Stromal cell of bone marrow (primary cell): ENCODE data around the gene LRRC4C.

Experiments used
- DNase-seq: peaks from one replicate; pipeline ENCODE4 v3.0.0-alpha.2; 2012; ENCODE audit warnings: low read depth

The LRRC4C gene

DNA sequence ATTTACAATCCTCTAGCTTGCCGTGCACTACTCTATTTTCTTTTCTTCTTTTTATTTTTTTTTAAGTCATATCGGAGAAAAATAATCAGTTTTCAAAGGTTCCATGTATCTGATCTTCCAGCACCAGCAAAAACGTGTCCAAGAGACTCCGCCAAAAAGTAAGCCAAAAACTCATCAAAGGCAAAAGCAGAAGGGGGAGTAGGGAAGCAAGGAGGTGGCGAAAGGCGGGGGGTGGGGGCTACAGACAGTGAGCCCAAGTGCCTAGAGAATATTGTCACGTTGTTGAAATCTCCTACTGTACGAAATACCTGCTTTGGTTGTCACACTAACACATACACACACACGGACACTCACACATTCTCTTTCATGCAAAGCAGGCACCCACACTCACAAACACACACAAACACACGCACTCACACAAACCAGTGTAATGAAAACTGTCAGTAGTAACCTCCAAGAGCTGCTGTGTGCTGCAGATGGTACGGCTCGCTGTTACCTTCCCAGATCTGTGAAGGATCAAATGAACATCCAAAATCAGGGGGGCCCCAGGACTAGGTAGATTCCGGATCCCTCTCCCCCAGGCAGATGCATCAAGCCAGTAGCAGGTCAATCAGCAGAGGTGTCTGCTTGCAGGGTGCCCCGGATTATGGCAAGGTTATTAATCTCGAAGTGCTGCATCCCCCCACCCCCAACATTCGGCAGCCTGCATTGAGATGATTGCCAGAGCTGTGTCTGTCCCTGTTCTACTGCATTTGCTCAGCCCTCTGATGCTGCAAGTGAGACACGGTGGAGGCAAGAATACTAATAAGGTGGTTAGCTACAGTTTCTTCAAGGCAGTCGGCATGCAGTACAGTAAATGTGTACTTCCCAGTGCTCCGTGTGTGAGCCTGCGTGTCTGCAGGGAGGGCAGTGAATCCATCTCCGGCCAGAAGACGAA, at the start of gene LRRC4C:
Gene LRRC4C, minus strand, starts transcription at position 188 of the 937 bp plus-strand sequence.
- no peak for DNase-seq

DNA sequence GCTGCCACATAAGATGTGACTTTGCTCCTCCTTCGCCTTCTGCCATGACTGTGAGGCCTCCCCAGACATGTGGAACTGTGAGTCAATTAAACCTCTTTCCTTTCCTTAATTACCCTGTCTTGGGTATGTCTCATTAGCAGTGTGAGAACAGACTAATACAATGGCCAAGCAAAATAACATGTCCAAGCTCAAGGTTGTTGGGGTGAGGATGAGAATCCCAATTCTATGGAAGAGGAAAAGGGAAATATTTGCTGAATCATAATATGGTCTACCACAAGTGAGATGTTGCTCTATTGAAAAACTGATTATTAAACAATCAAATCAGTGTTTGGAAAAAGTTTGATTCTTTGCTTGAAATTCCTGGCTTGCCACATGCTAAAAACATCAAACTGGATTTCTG, 48.7 kb upstream of the LRRC4C start:
- DNase-seq = no peak

DNA sequence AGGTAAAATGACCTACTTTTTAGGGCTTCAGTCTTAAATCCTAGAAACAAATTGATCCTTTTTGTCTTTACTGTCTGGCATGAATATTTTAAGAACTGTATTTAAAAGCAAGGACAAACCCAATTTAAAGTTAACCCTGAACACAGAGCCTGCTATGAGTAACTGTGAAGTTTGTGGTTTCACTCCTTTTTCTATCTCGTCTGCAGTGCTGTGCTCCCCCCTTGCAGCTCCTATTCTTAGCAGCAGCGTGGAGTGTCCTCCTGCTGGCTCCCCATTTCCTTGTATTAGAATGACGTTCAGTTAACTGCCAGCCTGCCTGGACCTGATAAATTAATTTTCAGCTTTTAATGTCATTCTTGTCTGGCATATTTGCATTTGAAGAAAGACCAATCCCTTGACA, 40.0 kb upstream of the LRRC4C start:
- DNase-seq = no peak

DNA sequence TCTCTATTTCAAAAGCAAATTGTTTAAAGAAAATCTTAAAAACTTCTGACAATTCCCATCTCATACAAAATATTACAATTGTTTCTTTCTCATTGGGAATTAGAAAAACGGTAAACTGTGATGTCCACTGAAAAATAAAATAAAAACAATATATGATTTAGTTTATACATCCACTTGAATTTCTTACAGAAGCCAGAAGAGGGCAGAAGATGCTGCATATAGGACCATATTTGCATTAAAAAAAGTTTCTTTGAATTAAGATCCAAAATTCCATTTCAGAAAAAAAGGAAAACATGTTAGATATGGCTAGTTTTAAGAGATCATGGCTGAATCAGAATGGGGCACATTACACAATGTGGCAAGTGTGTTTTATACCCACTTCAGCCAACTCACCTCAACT, 39.3 kb upstream of the LRRC4C start:
- DNase-seq = no peak

DNA sequence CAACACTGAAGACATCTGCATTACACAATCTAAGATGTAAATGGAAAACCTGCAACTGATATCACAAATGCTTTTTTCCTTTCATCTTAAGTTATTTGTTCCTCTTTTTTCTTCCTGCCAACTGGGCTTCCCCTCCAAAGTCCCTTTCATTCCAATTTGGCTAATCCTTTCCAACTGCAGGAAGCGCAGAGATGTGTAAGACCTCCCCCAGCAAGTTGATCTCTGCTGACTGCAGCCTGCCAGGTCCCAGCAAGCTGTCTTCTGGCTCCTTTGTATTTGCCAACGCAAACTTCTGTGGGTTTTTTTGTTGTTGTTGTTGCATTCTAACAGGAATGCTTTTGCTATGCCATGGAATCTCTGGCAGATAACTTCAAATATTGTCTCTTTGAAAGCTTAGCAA, 38.5 kb upstream of the LRRC4C start:
- DNase-seq = no peak

DNA sequence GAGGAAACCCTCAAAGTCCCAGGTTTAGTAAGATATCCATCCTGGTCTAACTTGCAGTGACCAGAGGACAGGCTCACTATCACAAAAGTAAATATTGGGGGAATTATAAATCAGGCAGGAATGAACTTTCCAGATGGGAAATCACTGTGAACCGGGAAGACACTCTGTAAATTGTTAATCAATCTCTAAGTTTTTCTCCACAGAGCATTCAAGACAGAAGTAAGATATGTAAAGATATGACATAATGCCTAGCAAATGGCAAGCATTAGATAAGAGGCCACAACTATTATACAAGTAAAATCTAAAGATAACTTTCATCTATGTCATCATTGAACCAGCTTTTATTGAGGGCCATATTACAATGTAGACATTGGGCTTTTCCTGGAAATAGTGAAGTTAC, 35.3 kb upstream of the LRRC4C start:
- DNase-seq = no peak

DNA sequence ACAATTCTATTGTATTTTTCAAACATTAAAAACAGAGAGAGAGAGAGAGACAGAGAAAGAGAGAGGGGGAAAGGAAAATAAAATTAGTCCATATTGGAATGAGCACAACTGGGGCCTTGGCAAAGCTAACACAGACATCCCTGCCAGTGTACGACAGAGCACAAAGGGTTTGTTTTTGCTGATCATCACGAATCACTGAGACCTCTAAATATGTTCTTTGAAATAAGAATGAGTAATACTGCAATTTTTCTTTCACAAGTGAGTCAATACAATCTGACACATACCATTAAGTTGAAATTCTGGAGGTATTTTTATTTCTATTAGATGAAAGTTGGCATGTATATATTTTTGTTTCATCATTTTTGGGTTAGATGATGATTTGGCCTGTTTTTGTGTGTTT, 27.0 kb upstream of the LRRC4C start:
- no peak for DNase-seq

DNA sequence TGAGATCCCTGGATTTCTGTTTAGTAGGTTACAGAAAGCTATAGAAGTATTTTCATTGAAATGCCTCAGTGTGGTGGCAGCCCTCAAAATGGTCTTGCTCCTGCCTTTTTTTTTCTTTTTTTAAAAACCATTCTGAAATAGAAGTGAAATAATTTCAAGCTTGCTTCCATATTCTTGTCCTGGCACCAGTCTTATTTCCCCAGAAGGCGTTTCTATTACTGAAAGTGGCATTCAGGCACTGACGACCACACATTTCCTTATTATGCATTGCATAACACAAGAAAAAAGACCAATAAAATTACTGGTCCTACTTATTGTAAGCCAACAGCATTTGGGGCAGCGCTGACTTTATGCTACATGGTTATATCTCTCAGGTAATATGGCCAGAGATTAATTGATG, 24.5 kb upstream of the LRRC4C start:
- DNase-seq = no peak

DNA sequence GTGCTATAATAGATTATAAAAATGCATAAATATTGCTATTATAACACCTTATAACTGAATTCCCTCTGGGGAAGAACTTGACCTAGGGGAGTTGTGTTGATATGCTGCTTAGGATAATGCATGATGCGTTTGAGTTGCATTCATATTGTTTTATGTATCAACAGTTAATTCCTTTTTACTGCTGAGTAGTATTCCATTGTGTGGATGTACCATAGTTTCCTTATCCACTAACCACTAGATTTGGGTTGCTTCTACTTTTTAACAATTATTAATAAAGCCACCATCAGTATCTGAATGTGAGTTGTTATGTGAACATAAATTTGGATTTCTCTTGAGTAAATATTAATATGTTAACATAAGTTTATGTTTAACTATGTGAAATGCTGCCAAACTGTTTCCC, 19.7 kb upstream of the LRRC4C start:
- no peak for DNase-seq

DNA sequence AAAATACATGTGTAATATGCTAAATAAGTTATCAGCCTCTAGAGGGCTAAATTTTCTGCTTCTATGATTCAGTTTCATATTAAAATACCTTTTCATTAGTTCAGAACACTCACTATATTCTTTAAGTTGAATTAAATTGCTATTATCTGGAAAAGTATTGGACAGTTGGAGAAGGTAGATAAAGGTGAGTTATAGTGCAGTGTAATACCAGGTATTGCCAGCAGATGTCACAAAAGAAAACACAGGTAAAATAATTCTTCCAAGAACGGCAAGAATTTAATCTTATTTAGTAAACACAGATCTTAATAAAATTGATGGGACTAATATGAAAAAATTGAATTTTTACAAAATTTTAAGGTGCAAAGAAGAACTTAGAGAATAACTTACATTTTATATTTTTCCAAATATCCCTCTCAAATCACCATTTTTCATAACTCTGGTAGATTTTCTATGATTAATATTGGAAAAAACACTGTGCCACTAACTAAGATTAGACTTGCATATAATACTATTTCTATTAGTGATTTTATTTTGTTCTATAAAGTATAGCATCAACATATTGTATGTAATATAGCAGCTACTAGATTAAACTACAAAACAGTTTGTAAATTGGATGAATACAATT, 1.7 kb upstream of the LRRC4C start:
- DNase-seq = no peak

DNA sequence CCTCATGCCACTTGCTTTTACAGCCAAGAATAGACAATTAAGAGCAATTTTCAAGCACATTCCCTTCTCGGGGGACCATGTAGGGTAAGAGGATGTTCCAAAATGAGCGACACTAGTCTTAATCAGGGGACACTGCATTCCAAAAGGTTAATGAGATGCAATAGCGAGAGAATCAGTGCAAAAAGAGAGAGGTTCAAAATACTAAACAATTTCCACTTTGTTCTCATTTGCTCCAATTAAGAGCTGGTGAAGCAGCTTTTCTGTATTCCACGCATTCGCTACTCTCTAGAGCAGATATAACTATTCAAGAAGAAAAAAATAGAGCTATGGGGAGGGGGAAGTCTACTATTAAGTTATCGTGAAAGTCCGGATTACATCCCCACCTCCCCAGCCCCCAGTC, 811 bp downstream of the LRRC4C start:
- no peak for DNase-seq

DNA sequence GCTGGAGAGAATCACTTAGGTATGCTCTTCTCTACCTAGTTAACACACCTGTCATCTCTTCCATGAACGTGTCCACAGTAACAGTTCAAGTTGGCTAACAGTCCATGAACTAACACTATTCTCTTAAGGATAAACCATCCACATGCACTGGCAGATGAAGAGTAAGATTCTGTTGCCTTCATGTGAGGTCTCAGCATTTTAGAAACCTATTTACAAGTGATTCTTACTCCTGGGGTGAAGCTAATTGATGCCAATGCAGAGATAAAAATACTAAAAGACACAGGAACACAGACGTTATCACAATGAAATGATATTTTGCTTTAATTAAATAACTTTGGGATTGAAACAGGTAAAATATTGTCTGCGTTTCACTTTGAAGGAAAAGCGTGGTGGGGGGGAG, 1.3 kb downstream of the LRRC4C start:
- no peak for DNase-seq

DNA sequence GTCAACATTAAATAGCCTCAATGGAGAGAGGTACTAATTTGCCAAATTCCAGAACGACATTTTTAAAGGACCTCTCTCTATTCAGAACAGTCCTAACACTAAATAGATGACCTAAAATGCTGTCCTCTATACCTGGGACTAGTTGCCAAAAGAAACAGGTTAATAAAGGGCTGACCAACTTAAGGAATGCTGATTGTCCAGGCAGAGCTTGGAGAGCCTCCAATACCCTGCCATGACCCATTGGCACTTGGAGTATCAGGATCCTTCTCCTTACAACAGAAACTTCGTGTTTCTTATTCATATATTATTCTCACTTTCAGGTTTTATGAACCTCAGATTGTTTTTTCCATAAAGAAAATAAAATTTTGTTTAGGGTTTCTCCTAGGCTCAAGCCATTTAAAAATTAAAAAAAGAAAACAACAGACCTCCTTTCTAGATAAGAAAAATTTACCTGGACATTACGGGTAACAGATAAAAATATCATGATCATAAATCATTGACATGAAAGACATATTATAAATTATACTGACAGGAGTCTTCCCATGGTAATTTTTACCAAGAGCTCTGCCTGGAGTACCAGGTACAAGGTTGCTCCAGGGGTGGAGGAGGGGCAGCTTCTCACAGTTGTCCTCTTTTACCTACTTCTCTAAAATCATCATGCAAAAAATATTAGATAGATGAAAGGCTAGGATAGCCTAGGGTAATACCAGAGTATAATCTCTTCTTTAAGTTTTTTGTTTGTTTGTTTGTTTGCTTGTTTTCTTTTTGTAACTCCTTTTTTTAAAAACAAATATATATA, 2.0 kb downstream of the LRRC4C start:
- DNase-seq = no peak

DNA sequence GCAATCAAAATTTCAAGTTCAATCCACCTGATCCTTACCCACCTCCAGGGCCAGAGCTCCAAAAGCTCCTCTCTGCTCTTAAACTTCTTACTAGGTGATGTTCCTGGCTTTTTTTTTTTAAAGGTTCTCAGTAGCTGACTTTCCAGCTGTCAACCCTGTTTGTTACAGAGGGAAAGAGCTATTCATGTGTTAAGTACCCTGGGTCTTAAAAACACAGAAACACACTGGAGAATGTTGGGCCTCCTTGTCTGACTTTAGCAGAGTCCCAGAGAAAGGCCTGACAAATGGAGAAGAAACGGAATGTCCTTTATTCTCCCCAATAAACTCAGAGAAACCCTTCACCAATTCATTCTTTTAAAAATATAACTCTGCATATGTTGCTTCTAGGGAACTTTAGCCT, 3.2 kb downstream of the LRRC4C start:
- no peak for DNase-seq

DNA sequence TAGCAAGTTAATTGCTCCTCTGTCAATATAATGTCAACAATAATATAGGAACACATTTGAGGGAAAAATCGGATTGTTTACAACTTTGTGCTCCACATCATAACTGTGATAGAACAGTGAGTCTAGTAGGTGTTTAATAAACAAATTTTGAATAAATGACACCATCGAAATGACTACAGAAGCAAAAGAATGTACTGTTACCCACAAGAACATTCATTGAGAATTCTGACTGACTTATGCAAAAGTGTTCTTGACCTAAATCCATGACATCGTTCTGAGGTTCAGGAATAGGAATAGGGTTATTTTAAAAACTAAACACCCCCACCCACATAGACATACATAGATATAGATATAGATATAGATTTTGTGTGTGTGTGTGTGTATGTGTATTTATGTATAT, 8.4 kb downstream of the LRRC4C start:
- no peak for DNase-seq

DNA sequence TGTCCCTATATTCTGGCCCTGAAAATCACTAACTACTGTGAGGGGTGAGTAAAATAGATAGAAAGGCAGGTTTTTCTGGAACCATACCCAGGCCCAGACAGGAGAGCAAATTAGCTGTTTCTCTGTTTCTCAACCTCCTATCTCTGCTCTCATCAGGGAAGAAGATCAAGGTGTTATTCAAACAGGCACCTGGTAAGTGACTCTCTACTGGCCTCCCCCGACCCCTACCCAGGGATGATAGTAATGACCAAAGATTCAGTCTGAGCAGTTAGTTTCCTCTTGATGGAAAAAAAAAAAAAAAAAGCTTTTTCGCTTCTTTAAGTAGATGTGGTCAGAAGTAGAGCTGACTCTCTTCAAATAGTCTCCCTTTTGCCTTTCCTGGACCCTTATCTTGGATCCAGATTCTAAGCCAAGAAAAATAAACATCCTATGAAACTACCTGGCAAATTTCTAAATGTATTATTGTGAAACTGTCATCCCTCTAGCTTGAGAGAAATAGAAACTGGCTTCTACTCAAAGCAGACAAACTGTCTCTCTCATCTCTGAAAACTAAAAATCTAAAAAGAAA, 9.9 kb downstream of the LRRC4C start:
- DNase-seq = no peak

DNA sequence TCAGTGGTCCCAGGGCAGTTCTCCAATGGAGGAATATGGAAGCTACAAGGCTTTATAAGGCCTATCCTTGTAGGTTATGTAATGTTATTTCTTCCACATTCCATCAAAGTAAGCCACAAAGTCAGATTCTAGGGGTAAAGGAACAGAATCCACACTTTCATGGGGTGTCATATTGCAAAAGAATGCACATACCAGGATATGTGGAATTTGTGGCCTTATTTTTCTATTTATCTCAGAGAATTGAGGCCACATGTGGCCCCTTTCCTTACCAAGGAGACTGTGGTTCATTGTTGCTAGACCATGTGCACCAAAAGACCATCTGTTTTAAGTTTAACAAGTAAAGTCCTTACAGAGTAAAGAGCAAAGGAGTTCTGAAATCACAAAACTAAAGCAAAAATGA, 12.9 kb downstream of the LRRC4C start:
- DNase-seq = no peak

DNA sequence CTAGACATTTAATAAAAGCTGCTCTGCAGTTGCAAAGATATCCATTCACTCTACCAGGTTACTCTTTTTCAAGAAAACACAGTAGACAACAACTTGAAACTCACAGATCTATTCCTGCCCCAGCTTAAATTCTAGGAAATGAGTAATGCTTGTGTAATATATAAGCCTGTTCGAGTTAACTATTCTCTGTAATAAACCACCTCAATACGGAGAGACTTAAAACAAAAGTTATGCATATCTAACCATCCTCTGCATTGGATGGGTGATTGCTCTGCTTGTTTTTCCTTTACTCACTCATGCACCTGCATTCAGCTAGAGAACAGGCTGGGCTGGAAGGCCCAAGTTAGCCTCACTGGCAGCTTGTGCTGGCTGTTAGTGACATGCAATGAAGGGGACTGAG, 13.3 kb downstream of the LRRC4C start:
- DNase-seq = no peak

DNA sequence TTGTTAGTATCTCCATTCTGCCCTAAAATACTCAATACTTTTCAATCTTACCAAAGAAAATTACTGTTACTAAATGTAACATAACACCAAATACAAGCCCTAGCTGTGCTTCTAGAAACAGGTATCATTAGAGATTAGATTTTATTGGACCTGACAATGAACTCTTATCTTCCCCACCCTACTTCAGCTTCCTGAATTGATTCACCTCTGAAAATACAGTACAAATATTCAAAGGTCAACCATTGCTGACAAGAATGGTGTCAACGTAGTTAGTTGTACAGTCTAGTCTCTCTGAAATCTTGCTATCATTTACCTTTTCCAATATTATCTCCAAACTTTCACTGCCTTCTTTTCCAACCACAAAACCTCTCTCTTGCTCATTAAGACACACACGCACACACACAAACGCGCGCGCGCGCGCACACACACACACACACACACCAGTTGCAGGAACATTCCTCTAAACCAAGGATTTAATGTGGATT, 22.4 kb downstream of the LRRC4C start:
- DNase-seq = no peak

DNA sequence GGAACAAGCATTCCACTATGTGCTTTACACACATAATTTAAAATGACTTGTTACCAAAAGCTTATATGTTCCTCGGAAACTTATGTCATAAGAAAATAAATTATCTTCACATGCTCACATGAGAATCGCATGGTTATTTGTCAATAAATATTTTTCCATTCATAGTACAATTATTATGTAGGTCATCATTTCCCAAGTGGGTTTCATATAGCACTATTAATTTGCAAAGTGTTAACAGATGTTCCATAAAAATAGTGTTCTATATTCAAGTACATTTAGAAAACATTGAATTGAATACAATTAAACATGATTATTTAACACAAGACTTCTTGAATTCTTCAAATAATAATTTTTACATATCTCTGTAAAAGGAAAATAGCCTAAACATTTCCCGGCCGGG, 23.9 kb downstream of the LRRC4C start:
- no peak for DNase-seq

DNA sequence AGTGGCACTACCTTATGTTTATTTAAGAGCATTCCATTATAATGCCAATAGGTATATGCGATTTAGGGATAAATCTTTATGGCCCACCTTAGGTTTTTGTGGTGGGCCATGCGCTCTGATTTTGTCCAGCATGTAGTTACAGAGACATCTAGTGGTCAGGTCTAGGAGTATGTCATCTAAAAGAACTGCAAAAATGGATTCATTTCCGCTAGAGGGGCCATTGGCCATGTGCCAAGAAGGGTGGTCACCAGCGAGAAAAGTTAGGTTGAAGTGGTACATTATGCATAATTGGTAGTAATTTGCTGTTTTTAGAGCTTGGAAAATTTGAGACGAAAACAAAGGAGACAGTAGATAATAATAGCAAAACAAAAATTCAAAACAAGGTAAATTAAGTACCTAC, 27.7 kb downstream of the LRRC4C start:
- no peak for DNase-seq

DNA sequence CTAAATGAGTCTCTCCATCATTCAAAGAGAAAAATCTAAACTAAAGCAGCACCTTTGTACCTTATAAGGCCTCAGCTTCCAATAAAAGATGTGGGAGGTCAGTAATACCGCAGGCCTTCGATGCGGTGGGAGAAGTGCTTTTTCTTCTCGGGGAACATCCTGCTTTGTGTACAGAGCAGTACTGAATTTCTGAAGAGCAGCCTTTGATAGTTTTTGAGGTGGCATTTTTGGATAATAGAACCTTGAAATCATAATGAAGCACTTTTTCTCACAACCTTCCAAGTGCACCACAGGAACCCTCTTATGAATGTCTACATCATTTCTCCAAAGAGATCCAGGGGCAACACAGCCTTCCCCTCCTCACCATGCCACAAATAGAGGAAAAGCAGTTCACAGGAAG, 39.6 kb downstream of the LRRC4C start:
- DNase-seq = no peak
